Gastrocnemius medialis (tissue), 4 donors: ENCODE results near the gene DZIP1L.

Source experiments
- CTCF ChIP-seq, 5 experiments: fragments of 450-650 bp in 3 of 5; fragments of 200-600 bp in 2 of 5; sonication (generic) in 2 of 5; IDR thresholded peaks in 4 of 5; conservative IDR thresholded peaks in 1 of 5; 1 replicate in 4 of 5; 2 replicates in 1 of 5; pipeline ENCODE4 v1.5.1; 2016 to 2019; ENCODE audit warnings: antibody characterized with exemption in 5 of 5, mild to moderate bottlenecking in 3 of 5, moderate library complexity in 3 of 5
- POLR2A ChIP-seq, 2 donors: fragments of 450-650 bp; IDR thresholded peaks; one replicate each; pipeline ENCODE4 v1.6.1; 2017; ENCODE audit warnings: antibody characterized with exemption in 2 of 2, mild to moderate bottlenecking in 2 of 2, moderate library complexity in 2 of 2

GRCh38 chr3:138157743-138158142 is 42.3 kb upstream of the DZIP1L start:
- TF ChIP-seq CTCF (IDR thresholded peaks at IDR 0.05 in 4 of 5, conservative IDR thresholded peaks at IDR 0.05 in 1 of 5) (no peak), POLR2A (IDR thresholded peaks at IDR 0.05) (no peak)
